T-helper 17 cell (primary cell): ENCODE data around the gene STON2. TPM values are rescaled to one million over a fixed set of nuclear protein-coding genes. Genes with fewer than 3 reads are reported as not detected.
A peak's percentile ranks its signal among the peaks of the same experiment; 100 is the strongest.

Experiments
- ATAC-seq: fragments of 150-1000 bp; cut with Tn5 transposase; 2 replicates; pipeline ENCODE4 v1.10.0; 2021; ENCODE audit warnings: mild to moderate bottlenecking, moderate library complexity
- DNase-seq, 3 donors: peaks; one replicate each; pipeline versions ENCODE4 v3.0.0 to v3.0.0-alpha.2; 2020 to 2021
- H3K9me3 ChIP-seq: one replicate; pipeline ENCODE4 v1.7.0; 2013; ENCODE audit warnings: low read length, mild to moderate bottlenecking; ENCODE audit not compliant: control insufficient read depth, poor library complexity, severe bottlenecking
- H3K27ac Mint-ChIP-seq: one replicate; pipeline ENCODE4 v1.8.0; 2022; ENCODE audit warnings: mild to moderate bottlenecking, moderate library complexity, mixed read lengths
- H3K27me3 Mint-ChIP-seq: one replicate; pipeline ENCODE4 v1.8.0; 2022; ENCODE audit warnings: mixed read lengths
- H3K36me3 Mint-ChIP-seq: one replicate; pipeline ENCODE4 v1.8.0; 2022; ENCODE audit warnings: low read depth, mixed read lengths
- H3K4me1 Mint-ChIP-seq: one replicate; pipeline ENCODE4 v1.8.0; 2022; ENCODE audit warnings: mild to moderate bottlenecking, mixed read lengths
- H3K4me3 Mint-ChIP-seq: one replicate; pipeline ENCODE4 v1.8.0; 2022; ENCODE audit warnings: mild to moderate bottlenecking, moderate library complexity, mixed read lengths
- total RNA-seq, 4 donors: library from RNA in 2 of 4; stranded (reverse) in 2 of 4; gene quantifications; one replicate each; pipeline ENCODE4 v1.2.3 and lab custom pipeline; 2022 to 2026

The STON2 gene
- total RNA-seq, 2 donors from 2014 or later = 2.3 to 51.1 TPM

DNA sequence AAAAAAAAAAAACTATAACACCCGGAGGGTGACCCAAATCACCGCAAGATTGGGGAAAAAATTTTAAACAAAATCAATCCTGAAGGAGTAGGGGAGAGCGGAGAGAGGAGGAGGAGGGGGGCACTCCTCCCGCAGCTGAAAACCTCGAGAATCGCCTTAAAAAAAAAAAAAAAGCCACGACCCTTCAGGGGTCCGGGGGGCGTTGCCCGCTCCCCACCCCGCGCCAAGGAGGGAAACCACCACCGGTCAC, 179.6 kb downstream of the STON2 start:
- Mint-ChIP-seq H3K27ac (peak overlapping the region; percentile 100), H3K4me1 (peaks cover 22% of the 10 kb centered on the region), H3K4me3 (peak overlapping the region; percentile 89), H3K27me3 (peaks cover 6% of the 10 kb centered on the region), H3K36me3 (peaks cover 5% of the 10 kb centered on the region)
- DNase-seq = no peak
- no peak for ATAC-seq
- H3K9me3 ChIP-seq = no peaks in the 10 kb centered on the region

DNA sequence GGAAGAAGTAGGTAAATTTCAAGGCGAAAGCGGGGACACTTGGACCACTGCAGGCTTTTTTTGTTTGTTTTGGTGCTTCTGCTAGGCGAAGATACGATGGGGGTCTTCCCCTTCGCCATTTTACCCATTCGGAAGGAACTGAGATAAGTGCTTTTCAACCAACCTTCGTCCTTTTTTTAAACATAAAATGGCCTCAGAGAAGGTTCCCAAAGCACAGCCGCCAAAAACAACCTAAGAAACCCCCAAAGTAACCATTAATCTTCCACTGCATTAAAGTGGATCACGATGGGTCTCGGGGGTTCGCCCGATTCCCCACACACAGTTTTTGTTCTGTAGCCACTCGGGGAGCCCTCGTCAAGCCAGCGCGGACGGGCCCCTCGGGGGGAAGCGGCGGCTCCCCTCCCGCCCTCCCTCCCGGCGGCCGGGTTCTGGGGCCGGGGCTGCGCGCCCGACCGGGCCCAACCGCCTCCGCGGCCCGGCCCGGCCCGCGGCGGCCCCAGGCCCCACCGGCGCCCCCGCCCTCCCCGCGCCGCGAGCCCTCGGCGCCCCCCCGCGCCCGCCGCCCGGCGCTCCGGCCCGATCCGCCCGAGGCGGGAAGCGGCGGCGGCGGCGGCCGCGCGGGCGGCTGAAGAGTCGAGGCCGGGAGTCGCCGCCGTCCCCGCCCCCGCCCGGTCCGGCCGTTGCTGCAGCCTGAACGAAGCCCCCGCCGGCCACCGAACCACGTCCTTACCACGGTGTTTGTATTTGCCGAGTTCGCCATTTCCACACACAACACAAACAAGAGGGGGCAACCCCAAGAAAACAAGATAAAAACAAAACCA, 180.2 kb downstream of the STON2 start:
- H3K4me3 Mint-ChIP-seq = peak overlapping the region; percentile 97
- peaks cover 22% of the 10 kb centered on the region for H3K4me1 Mint-ChIP-seq
- peaks cover 6% of the 10 kb centered on the region for H3K27me3 Mint-ChIP-seq
- peaks cover 5% of the 10 kb centered on the region for H3K36me3 Mint-ChIP-seq
- H3K27ac Mint-ChIP-seq = peak overlapping the region; percentile 100
- no peaks in the 10 kb centered on the region for H3K9me3 ChIP-seq
- peak; percentile 32 to 38 (median 35) for DNase-seq
- peak; percentile 22 for ATAC-seq

DNA sequence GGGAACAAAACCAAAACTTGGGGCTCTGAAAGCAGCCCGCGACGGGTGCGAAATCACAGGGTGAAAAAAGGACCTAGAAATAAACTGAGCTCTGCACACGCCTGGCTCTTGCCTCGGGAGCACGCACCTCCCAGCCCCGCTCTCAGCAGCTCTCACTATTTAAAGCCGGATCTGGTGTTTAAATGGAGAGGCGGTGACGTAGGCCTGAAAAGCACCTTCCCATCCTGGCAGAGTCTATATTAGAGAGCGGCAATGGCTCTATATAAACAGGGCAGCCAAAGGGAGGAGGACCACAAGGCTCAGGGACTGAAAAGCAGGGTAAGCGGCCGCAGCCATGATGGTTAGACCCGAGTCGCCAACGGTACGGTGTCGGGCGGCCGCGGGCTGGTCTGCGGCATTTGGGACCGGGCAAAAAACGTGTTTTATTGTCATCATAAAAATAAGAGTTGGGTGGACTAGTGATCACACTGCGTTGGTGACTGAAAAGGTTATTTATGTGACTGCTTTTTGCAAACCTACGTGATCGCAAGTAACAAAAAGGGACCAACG, 180.8 kb downstream of the STON2 start:
- peak overlapping the region; percentile 100 for H3K27ac Mint-ChIP-seq
- peaks cover 5% of the 10 kb centered on the region for H3K36me3 Mint-ChIP-seq
- H3K27me3 Mint-ChIP-seq = peaks cover 6% of the 10 kb centered on the region
- H3K4me3 Mint-ChIP-seq = peak overlapping the region; percentile 97
- peaks cover 23% of the 10 kb centered on the region for H3K4me1 Mint-ChIP-seq
- peak; percentile 71 to 88 (median 78) for DNase-seq
- H3K9me3 ChIP-seq = no peaks in the 10 kb centered on the region
- ATAC-seq = peak; percentile 67

DNA sequence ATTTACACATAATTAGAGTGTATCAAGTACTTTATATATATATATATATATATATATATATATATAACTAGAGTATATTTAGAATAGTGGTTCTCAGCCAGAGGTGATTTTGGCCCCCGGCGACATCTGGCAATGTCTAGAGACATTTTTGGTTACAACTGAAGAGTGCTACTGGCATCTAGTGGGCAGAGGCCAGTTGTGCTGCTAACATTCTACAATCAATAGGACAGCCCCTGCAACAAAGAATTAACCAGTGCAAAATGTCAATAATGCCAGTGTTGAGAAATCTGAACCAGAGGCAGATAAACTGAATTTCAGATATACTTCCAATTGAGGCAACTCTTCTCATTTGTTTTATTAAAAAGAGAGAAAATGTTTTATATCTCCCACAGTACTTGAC, 188.3 kb downstream of the STON2 start:
- Mint-ChIP-seq H3K4me3 (no peak overlapping the region), H3K4me1 (peaks cover 34% of the 10 kb centered on the region), H3K36me3 (peaks cover 7% of the 10 kb centered on the region), H3K27me3 (no peaks in the 10 kb centered on the region), H3K27ac (no peak overlapping the region)
- DNase-seq (no peak), ATAC-seq (peak; percentile 67)
- no peaks in the 10 kb centered on the region for H3K9me3 ChIP-seq

Other genes with a start within 250 kb of the STON2 start
- gene GTF2A1, start 179.4 kb downstream of the STON2 start, total RNA-seq = 10 to 100 TPM; 21.4 to 22.4 TPM
- 10 to 100 TPM; 44.2 to 61.1 TPM for gene SEL1L, start 133.5 kb upstream of the STON2 start, total RNA-seq